ENCODE results near the gene DCBLD2.

DCBLD2 gene

GRCh38 chr3:98901392-98902350 is at the start of gene DCBLD2:
Gene DCBLD2, minus strand, starts transcription at chr3:98901695. Its CDS starts 369 bp downstream, at chr3:98901326.
- DNase-seq: peak; percentile 96

GRCh38 chr3:98945666-98946065 is 44.2 kb upstream of the DCBLD2 start:
- DNase-seq: no peak

GRCh38 chr3:98945101-98945524 is 43.6 kb upstream of the DCBLD2 start:
- no peak for DNase-seq

DNA sequence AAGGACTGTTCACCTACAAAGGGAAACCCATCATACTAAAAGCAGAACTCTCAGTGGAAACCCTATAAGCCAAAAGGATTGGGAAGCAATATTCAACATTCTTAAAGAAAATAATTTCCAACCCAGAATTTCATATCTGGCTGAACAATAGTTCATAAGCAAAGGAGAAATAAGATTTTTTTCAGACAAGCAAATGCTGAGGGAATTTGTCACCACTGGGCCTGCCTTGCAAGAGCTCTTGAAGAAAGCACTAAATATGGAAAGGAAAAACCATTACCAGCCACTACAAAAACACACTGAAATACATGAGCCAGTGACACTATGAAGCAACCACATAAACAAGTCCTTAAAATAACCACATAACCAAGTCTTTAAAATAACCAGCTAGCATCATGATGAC is 28.9 kb upstream of the DCBLD2 start:
- no peak for DNase-seq

- no peak for DNase-seq
These were observed 20.5 kb upstream of the DCBLD2 start for GRCh38 chr3:98921957-98922356.

GRCh38 chr3:98920166-98920565 is 18.7 kb upstream of the DCBLD2 start:
- no peak for DNase-seq

DNA sequence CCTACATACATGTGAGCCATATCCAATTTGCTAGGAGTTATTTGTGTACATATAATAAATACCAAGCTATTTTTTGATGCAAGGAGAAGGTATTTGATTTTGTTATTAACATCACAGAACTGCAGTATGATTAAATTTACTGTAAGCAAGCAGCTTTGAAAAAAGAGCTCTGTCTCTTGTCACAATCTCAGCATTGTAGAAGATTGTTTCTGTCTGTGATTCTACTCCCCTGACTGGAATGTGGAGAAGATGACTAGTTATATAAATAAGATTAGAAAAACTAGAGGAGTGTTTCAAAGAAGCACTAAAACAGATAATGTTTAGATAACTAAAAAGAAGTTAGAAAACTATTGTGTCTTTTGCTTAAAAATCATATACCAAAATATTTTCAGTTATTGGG is 17.1 kb upstream of the DCBLD2 start:
- DNase-seq: no peak

DNA sequence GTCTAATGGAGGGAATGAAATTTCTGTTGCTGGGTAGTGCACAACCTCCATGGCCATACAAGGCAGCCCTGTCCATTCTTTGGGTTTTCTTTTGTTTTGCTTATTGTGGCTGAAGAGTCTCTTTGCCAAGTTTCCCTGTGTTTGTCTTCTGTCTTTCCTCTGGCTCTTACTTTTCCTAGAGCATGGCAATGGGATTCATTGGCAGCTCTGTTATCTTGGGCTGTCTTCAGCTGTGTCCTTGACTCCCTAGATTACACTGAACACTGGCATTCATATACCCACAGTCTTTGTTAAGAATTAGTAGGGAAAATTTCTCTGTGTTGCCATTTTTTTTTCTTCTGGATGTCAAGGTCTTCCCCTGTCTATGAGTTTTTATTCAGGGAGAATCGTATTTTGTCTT is 16.1 kb upstream of the DCBLD2 start:
- no peak for DNase-seq

DNA sequence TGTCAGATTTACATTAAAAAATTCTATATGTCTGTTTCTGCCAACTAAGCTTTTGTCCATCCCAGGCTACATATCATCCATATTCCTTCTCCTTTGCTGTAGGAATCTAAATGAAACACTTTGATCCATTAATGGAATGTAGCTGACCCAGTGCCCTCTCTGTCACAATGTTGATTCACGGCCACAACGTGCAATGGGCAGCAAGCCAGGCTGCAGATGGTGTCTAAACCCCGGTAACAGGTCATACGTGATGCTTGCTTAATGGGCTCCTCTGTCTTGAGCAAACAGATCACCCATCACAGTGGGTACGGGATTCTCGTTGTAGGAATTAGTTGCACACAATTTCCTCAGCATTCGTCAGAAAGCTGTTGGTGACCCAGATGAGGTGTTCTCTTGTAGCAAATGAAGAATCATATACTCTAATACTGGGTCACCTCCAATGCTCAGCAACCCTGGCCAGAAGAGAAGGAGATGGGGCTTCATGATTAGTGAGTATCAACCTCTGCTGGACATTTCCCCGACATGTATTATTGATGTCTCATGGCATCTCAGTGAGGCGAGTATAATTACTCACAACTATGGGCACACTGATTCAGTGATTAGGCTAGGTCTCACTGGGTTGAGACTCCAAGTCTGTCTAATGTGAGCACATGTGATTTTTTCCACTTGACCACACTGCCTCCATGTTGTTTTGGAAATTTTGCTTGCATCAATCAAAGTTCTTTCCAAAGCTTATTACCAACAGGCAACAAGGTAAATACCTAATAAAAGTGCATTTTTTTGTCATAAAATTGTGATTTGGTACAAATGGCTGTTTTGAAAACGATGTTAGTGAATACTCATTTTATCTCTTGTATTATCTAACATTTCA is 12.9 kb upstream of the DCBLD2 start:
- DNase-seq: no peak

- no peak for DNase-seq
These were observed 11.0 kb upstream of the DCBLD2 start for GRCh38 chr3:98912448-98912847.

- no peak for DNase-seq
These were observed 4.7 kb upstream of the DCBLD2 start for GRCh38 chr3:98906230-98906629.

DNA sequence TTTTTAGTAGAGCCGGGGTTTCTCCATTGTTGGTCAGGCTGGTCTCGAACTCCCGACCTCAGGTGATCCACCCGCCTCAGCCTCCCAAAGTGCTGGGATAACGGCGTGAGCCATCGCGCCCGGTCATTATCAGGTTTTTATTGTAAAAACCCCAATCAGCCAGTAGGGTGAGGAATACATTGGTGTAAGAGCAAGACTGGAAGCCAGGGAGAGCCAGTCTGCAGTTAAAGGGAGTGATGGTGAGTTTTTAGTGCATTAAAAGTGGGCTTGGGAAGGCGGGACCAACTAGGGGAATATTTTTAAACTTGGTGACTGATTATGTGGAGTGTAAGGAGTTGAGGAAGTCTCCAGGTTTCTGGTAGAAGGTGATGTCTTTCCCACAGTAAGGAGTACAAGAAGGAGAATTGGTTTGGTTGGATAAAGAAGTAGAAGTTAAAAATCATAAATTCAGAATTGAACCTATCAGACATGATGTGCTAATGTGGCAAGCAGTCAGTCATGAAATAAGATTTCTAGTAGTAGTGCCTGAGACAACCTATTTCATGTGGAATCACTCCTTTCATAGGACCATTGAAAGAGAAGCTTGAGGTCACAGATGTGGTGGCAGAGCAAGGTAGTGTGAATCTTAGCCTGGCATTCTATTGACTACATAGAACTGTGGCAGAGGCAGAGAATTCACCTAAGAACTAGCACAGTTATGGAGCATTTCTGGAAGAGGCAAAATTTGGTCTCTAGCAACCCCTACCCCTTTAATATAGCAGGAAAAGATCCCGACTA is 2.4 kb upstream of the DCBLD2 start:
- no peak for DNase-seq

DNA sequence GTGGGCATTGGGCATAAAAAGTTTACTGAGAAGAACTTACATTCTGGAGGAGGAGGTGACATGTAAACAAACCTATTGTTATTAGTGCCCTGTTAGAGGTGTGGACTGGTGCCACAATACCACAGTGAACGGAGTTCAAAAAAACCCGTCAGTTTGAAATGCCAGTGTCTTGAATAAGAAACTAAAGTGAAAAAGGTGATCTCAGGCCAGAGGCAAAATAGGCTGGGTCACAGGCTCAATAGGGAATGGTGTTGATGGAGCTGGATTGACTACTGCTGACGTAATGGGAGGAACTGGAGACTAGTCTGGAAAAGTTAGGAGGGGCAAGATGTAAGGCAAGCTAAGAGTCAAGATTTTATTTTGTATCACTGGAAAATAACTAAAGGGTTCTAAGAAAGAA is 1.6 kb upstream of the DCBLD2 start:
- no peak for DNase-seq

- DNase-seq: no peak
These were observed 851 bp upstream of the DCBLD2 start for GRCh38 chr3:98902351-98902740.

DNA sequence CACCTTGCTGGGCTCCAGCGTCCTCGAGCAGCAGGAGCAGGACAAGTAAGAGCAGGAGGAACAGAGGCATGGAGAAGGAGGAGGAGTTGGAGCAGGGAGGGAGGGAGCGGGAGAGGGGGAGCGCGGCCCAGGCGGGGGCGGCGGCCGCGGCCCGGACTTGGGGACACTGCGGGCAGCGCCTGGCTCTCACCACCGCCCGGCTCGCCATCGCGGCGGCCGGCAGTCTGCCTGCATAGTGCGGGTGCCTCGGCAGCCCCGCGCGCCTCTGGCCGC is 440 bp downstream of the DCBLD2 start:
- no peak for DNase-seq

- peak; percentile 63 for DNase-seq
These were observed 1.0 kb downstream of the DCBLD2 start for GRCh38 chr3:98900265-98901118.

DNA sequence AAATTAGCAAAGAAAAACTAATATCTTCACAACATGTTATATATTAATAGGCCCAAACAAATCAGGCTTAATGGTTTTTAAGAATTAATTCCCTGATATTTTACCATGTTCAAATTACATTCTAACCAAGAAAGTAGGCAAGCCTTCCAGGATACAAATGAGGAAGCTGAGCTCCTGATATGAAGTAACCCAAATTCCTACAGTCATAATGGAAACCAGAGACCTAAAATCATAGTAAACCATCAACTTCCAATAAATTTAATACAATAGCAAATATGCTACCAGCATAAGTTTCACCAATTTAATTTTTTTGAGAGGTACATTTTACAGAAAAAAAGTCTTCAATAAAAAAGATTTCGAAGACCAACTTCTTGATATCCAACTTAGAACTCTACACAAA is 3.8 kb downstream of the DCBLD2 start:
- DNase-seq: no peak

- no peak for DNase-seq
These were observed 6.5 kb downstream of the DCBLD2 start for GRCh38 chr3:98894791-98895576.

- no peak for DNase-seq
These were observed 7.8 kb downstream of the DCBLD2 start for GRCh38 chr3:98893740-98894139.

DNA sequence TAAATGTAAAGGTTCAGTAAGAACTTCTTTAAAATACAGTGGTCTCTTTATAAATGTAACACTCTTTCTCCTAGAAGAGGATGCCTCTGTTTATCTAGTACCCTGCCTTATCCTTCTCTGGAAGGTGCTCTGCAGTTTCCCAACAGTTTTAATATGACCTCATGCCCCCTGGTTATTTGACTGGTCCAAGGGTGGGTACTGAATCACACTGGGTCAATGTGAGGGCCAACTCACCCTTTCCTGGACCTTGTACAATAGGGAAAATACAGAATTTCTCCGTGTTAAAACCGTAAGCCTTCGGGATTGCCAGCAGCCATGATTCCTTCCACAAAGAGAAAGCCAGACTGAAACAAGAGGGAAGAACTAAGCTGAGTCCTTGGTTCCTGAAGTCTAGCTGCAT is 9.2 kb downstream of the DCBLD2 start:
- DNase-seq: no peak
